DND-41 (cell line): ENCODE measurements around the gene HKDC1.

Source experiments
- ATAC-seq: fragments of 200-7000 bp; cut with Tn5 transposase; 3 replicates; pipeline ENCODE4 v1.9.1; 2021; ENCODE audit warnings: low read depth; ENCODE audit not compliant: insufficient read depth
- DNase-seq: peaks from one replicate; pipeline ENCODE4 v3.0.0-alpha.2; 2020
- H2AFZ ChIP-seq: 2 replicates; pipeline ENCODE4 v1.6.0; 2012; ENCODE audit warnings: low read depth, low read length
- H3K27ac ChIP-seq: 2 replicates; pipeline ENCODE4 v1.5.1; 2012; ENCODE audit warnings: low read length, inconsistent platforms
- H3K27me3 ChIP-seq: fragments of 200-600 bp; sonication (generic); 2 replicates; pipeline ENCODE4 v1.6.0; 2012; ENCODE audit warnings: low read length, mild to moderate bottlenecking, inconsistent platforms; ENCODE audit not compliant: insufficient read depth, poor library complexity
- H3K36me3 ChIP-seq: 2 replicates; pipeline ENCODE4 v1.5.1; 2012; ENCODE audit warnings: low read length, inconsistent platforms; ENCODE audit not compliant: insufficient read depth
- H3K4me1 ChIP-seq: 2 replicates; pipeline ENCODE4 v1.5.1; 2012; ENCODE audit warnings: mild to moderate bottlenecking, low read length; ENCODE audit not compliant: insufficient read depth
- H3K4me2 ChIP-seq: 2 replicates; pipeline ENCODE4 v1.6.0; 2012; ENCODE audit warnings: mild to moderate bottlenecking, moderate library complexity, low read length, inconsistent platforms; ENCODE audit not compliant: insufficient read depth
- H3K4me3 ChIP-seq, 2 experiments: fragments of 200-600 bp in 1 of 2; shearing (Covaris generic) in 1 of 2; 2 replicates each; pipeline ENCODE4 v1.5.1; 2012 to 2016; ENCODE audit warnings: inconsistent platforms in 2 of 2, low read length in 2 of 2, mild to moderate bottlenecking in 2 of 2, low read depth in 1 of 2, moderate library complexity in 1 of 2
- H3K79me2 ChIP-seq: 2 replicates; pipeline ENCODE4 v1.6.0; 2012; ENCODE audit warnings: low read length, inconsistent platforms; ENCODE audit not compliant: insufficient read depth
- H3K9ac ChIP-seq: 2 replicates; pipeline ENCODE4 v1.6.0; 2012; ENCODE audit warnings: low read depth, mild to moderate bottlenecking, inconsistent platforms, low read length, moderate library complexity
- H3K9me3 ChIP-seq: 2 replicates; pipeline ENCODE4 v1.5.1; 2012; ENCODE audit warnings: low read length, moderate library complexity, mild to moderate bottlenecking, inconsistent platforms; ENCODE audit not compliant: insufficient read depth, severe bottlenecking
- H4K20me1 ChIP-seq: 2 replicates; pipeline ENCODE4 v1.6.0; 2012; ENCODE audit warnings: low read length; ENCODE audit not compliant: insufficient read depth
- CTCF ChIP-seq: IDR thresholded peaks from 2 replicates; pipeline ENCODE4 v1.5.1; 2012; ENCODE audit warnings: borderline replicate concordance, low read length, moderate library complexity, mild to moderate bottlenecking; ENCODE audit not compliant: poor library complexity, severe bottlenecking; ENCODE audit errors: extremely low read depth
- EZH2 ChIP-seq: IDR thresholded peaks from 3 replicates; pipeline ENCODE4 v1.6.1; 2012; ENCODE audit warnings: borderline replicate concordance, low read depth, mild to moderate bottlenecking, moderate library complexity, low read length, inconsistent platforms; ENCODE audit not compliant: severe bottlenecking

HKDC1 gene

GRCh38 chr10:69225681-69226080 lies 5.5 kb downstream of the HKDC1 start:
- Histone ChIP-seq H3K4me1 (peaks cover 51% of the 10 kb centered on the region), H3K4me3 (no peak overlapping the region), H3K9me3 (no peaks in the 10 kb centered on the region), H3K4me2 (no peak overlapping the region), H2AFZ (no peak overlapping the region), H4K20me1 (no peaks in the 10 kb centered on the region), H3K27ac (peak overlapping the region; percentile 4; the same call in 1 of the 2 replicates), H3K9ac (no peak overlapping the region), H3K27me3 (no peaks in the 10 kb centered on the region), H3K36me3 (no peaks in the 10 kb centered on the region), H3K79me2 (no peaks in the 10 kb centered on the region)
- ATAC-seq: no peak
- TF ChIP-seq CTCF (no peak), EZH2 (no peak)
- DNase-seq: no peak

GRCh38 chr10:69226919-69227450 lies 6.9 kb downstream of the HKDC1 start:
- ATAC-seq (no peak), DNase-seq (no peak)
- Histone ChIP-seq H3K4me3 (no peak overlapping the region), H3K27ac (no peak overlapping the region), H3K9ac (no peak overlapping the region), H3K4me1 (peaks cover 42% of the 10 kb centered on the region), H3K27me3 (no peaks in the 10 kb centered on the region), H4K20me1 (no peaks in the 10 kb centered on the region), H2AFZ (peak overlapping the region; percentile 21; the same call in 1 of the 2 replicates), H3K36me3 (no peaks in the 10 kb centered on the region), H3K4me2 (no peak overlapping the region), H3K9me3 (no peaks in the 10 kb centered on the region), H3K79me2 (no peaks in the 10 kb centered on the region)
- no peak for TF ChIP-seq CTCF
- no peak for TF ChIP-seq EZH2

GRCh38 chr10:69228151-69228550 lies 8.0 kb downstream of the HKDC1 start:
- Histone ChIP-seq H4K20me1 (no peaks in the 10 kb centered on the region), H3K4me1 (peaks cover 31% of the 10 kb centered on the region), H3K36me3 (no peaks in the 10 kb centered on the region), H3K9me3 (no peaks in the 10 kb centered on the region), H2AFZ (no peak overlapping the region), H3K4me2 (no peak overlapping the region), H3K4me3 (no peak overlapping the region), H3K27ac (0 out of 2 replicates have a peak overlapping the region, but pooled peaks have one; percentile 39), H3K27me3 (no peaks in the 10 kb centered on the region), H3K79me2 (no peaks in the 10 kb centered on the region), H3K9ac (no peak overlapping the region)
- DNase-seq: no peak
- no peak for ATAC-seq
- TF ChIP-seq CTCF: no peak
- no peak for TF ChIP-seq EZH2

- no peak overlapping the region for H3K9ac ChIP-seq
- no peaks in the 10 kb centered on the region for H4K20me1 ChIP-seq
- H3K27ac ChIP-seq: no peak overlapping the region
- H3K36me3 ChIP-seq: no peaks in the 10 kb centered on the region
- no peak overlapping the region for H3K4me3 ChIP-seq
- H3K9me3 ChIP-seq: no peaks in the 10 kb centered on the region
- H3K27me3 ChIP-seq: no peaks in the 10 kb centered on the region
- DNase-seq (no peak), ATAC-seq (no peak; the same call in 1 of the 3 replicates)
- H3K4me2 ChIP-seq: no peak overlapping the region
- peaks cover 28% of the 10 kb centered on the region for H3K4me1 ChIP-seq
- H3K79me2 ChIP-seq: no peaks in the 10 kb centered on the region
- H2AFZ ChIP-seq: no peak overlapping the region
- TF ChIP-seq CTCF (no peak), EZH2 (no peak)
These were observed 9.4 kb downstream of the HKDC1 start for GRCh38 chr10:69229616-69229916.
